SU-DHL-6 (cell line): ENCODE data around the gene MRAP2.

Source experiments
- H2AFZ ChIP-seq: fragments of 200-600 bp; sonication (generic); 2 replicates; pipeline ENCODE4 v1.6.1; 2014; ENCODE audit warnings: low read depth, mild to moderate bottlenecking, moderate library complexity, mixed read lengths, antibody characterized with exemption, low read length; ENCODE audit not compliant: severe bottlenecking
- H3F3A ChIP-seq: fragments of 200-600 bp; shearing (Covaris generic); 2 replicates; pipeline ENCODE4 v1.6.0; 2016; ENCODE audit warnings: antibody characterized with exemption, mild to moderate bottlenecking; ENCODE audit not compliant: insufficient read depth
- H3K27ac ChIP-seq: fragments of 200-600 bp; sonication (generic); 2 replicates; pipeline ENCODE4 v1.5.1; 2016; ENCODE audit warnings: low read depth, mild to moderate bottlenecking, low read length, moderate library complexity, mixed read lengths
- H3K27me3 ChIP-seq: fragments of 200-600 bp; sonication (generic), shearing (Covaris generic); 2 replicates; pipeline ENCODE4 v1.6.0; 2014; ENCODE audit warnings: mild to moderate bottlenecking, low read length
- H3K36me3 ChIP-seq: fragments of 200-600 bp; sonication (generic); 2 replicates; pipeline ENCODE4 v1.6.1; 2014; ENCODE audit warnings: mild to moderate bottlenecking, low read length, mixed read lengths
- H3K4me2 ChIP-seq: fragments of 300-600, 200-600 bp; shearing (Covaris generic), sonication (generic); 2 replicates; pipeline ENCODE4 v1.6.0; 2014; ENCODE audit warnings: low read length, low read depth, mild to moderate bottlenecking; ENCODE audit not compliant: poor library complexity, severe bottlenecking
- H3K4me3 ChIP-seq: fragments of 200-600 bp; sonication (generic); 2 replicates; pipeline ENCODE4 v1.5.1; 2014; ENCODE audit warnings: antibody characterized with exemption, low read length, mild to moderate bottlenecking, mixed read lengths; ENCODE audit not compliant: insufficient read depth, poor library complexity, severe bottlenecking
- H3K79me2 ChIP-seq: fragments of 200-600 bp; sonication (generic); 2 replicates; pipeline ENCODE4 v1.6.1; 2014; ENCODE audit warnings: mild to moderate bottlenecking, low read length, moderate library complexity; ENCODE audit not compliant: insufficient read depth
- H3K9ac ChIP-seq: fragments of 200-600 bp; sonication (generic); 2 replicates; pipeline ENCODE4 v1.7.0; 2014; ENCODE audit warnings: mild to moderate bottlenecking, low read length
- H3K9me2 ChIP-seq: fragments of 200-600 bp; sonication (generic); replicated peaks from 2 replicates; pipeline ENCODE4 v1.6.1; 2014; ENCODE audit warnings: low read length; ENCODE audit not compliant: insufficient read depth
- H3K9me3 ChIP-seq: fragments of 200-600 bp; sonication (generic); 2 replicates; pipeline ENCODE4 v1.6.1; 2014; ENCODE audit warnings: low read length, mixed read lengths; ENCODE audit not compliant: insufficient read depth
- H4K20me1 ChIP-seq: fragments of 200-600 bp; sonication (generic); 2 replicates; pipeline ENCODE4 v1.6.1; 2014; ENCODE audit warnings: low read depth, mild to moderate bottlenecking, antibody characterized with exemption, low read length, moderate library complexity, mixed read lengths
- EZH2phosphoT487 ChIP-seq: fragments of 200-600 bp; sonication (generic), shearing (Covaris generic); conservative IDR thresholded peaks from 2 replicates; pipeline ENCODE4 v1.6.1; 2018; ENCODE audit warnings: mild to moderate bottlenecking, antibody characterized with exemption, low read length, moderate library complexity, mixed read lengths
- TF ChIP-seq, protein P1 (sequence below): fragments of 200-600 bp; sonication (generic); IDR thresholded peaks from one replicate; pipeline ENCODE4 v1.5.1; 2017; ENCODE audit warnings: antibody characterized with exemption, mild to moderate bottlenecking, low read length, moderate library complexity; ENCODE audit not compliant: insufficient read depth, poor library complexity, severe bottlenecking

MRAP2 gene

GRCh38 chr6:84003131-84003530, 30.4 kb upstream of the MRAP2 start:
- Histone ChIP-seq H3K4me3 (no peak overlapping the region), H3K36me3 (no peaks in the 10 kb centered on the region), H3K4me2 (no peak overlapping the region), H4K20me1 (no peaks in the 10 kb centered on the region), H3K9me3 (no peaks in the 10 kb centered on the region), H3F3A (no peaks in the 10 kb centered on the region), H3K9ac (no peak overlapping the region), H3K79me2 (no peaks in the 10 kb centered on the region), H3K27me3 (no peaks in the 10 kb centered on the region), H3K27ac (no peak overlapping the region), H3K9me2 (no peaks in the 10 kb centered on the region), H2AFZ (no peak overlapping the region)
- no peak for TF ChIP-seq EZH2phosphoT487
- TF ChIP-seq, protein P1, sequence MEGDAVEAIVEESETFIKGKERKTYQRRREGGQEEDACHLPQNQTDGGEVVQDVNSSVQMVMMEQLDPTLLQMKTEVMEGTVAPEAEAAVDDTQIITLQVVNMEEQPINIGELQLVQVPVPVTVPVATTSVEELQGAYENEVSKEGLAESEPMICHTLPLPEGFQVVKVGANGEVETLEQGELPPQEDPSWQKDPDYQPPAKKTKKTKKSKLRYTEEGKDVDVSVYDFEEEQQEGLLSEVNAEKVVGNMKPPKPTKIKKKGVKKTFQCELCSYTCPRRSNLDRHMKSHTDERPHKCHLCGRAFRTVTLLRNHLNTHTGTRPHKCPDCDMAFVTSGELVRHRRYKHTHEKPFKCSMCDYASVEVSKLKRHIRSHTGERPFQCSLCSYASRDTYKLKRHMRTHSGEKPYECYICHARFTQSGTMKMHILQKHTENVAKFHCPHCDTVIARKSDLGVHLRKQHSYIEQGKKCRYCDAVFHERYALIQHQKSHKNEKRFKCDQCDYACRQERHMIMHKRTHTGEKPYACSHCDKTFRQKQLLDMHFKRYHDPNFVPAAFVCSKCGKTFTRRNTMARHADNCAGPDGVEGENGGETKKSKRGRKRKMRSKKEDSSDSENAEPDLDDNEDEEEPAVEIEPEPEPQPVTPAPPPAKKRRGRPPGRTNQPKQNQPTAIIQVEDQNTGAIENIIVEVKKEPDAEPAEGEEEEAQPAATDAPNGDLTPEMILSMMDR, result no peak

- Histone ChIP-seq H3K27me3 (no peaks in the 10 kb centered on the region), H3K4me2 (no peak overlapping the region), H3K9ac (no peak overlapping the region), H3F3A (no peaks in the 10 kb centered on the region), H3K79me2 (no peaks in the 10 kb centered on the region), H3K9me2 (no peaks in the 10 kb centered on the region), H3K27ac (no peak overlapping the region), H3K36me3 (no peaks in the 10 kb centered on the region), H2AFZ (no peak overlapping the region), H3K4me3 (no peak overlapping the region), H4K20me1 (no peaks in the 10 kb centered on the region), H3K9me3 (no peaks in the 10 kb centered on the region)
- TF ChIP-seq EZH2phosphoT487, result no peak
- TF ChIP-seq, protein P1, result no peak
Observed at GRCh38 chr6:84003654-84004053, 29.9 kb upstream of the MRAP2 start.

GRCh38 chr6:84007871-84008270, 25.7 kb upstream of the MRAP2 start:
- H3K27me3 ChIP-seq, result no peaks in the 10 kb centered on the region
- no peak overlapping the region for H3K4me2 ChIP-seq
- H3K4me3 ChIP-seq, result no peak overlapping the region
- no peaks in the 10 kb centered on the region for H3K9me3 ChIP-seq
- H3K36me3 ChIP-seq, result no peaks in the 10 kb centered on the region
- H4K20me1 ChIP-seq, result no peaks in the 10 kb centered on the region
- TF ChIP-seq, protein P1, result no peak
- no peak for TF ChIP-seq EZH2phosphoT487
- no peak overlapping the region for H2AFZ ChIP-seq
- no peak overlapping the region for H3K9ac ChIP-seq
- no peaks in the 10 kb centered on the region for H3K79me2 ChIP-seq
- H3K27ac ChIP-seq, result no peak overlapping the region
- H3F3A ChIP-seq, result no peaks in the 10 kb centered on the region
- H3K9me2 ChIP-seq, result no peaks in the 10 kb centered on the region
